ENCODE results near the gene SHKBP1.
A peak's percentile ranks its signal among the peaks of the same experiment; 100 is the strongest.

The SHKBP1 gene

DNA sequence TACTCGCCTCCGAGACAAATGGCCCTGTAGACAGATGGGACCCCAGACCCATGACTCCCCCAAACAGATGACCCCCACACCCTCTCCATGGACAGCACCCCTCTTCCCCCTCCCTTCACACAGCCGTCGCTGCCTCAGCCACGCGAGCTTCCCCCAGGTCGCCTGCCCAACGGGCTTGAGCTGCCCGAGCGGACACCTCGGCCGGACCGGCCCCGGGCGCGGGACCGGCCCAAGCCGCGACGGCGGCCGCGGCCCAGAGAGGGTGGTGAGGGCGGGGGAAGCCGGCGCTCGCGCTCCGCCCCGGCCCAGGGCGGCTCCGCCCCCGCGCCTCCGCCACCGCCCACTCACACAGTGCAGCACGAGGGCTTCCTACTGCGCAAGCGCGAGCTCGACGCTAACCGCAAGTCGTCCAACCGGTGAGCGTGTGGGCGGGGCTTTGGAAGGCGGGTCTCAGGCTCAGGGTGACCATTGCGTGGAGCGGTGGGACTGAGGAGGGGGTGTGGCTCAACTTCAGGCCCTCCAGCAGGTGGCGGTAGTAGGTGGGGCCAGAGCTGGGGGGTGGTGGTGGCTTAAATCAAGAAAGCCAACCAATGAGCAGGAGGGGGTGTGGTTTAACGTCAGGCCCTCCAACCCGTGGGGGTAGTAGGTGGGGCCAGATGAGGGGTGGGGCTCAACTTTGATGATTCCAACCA lies 6.2 kb upstream of the SHKBP1 start:
- peak overlapping the region; percentile 62 to 94 for H3K4ac ChIP-seq (ENCODE audit: low read depth in 1 of 2, low read length in 2 of 2)
- H3K14ac ChIP-seq (ENCODE audit: low read length in 2 of 2), result peak overlapping the region in 1 of 2 experiments; percentile 37
- H3K79me1 ChIP-seq (replicated peaks; ENCODE audit: low read length, poor library complexity, severe bottlenecking), result no peaks in the 10 kb centered on the region
- H2BK15ac ChIP-seq (ENCODE audit: low read depth, poor library complexity, severe bottlenecking), result peak overlapping the region; percentile 99
- peak overlapping the region; percentile 98 for H4K91ac ChIP-seq (ENCODE audit: low read length)
- H2BK12ac ChIP-seq (ENCODE audit: low read length in 2 of 2), result peak overlapping the region; percentile 59 to 78
- peak overlapping the region; percentile 59 for H2AFZ ChIP-seq (ENCODE audit: low read depth, low read length)
- peak overlapping the region; percentile 96 for H3K4me2 ChIP-seq (ENCODE audit: low read length, poor library complexity, severe bottlenecking)
- H3K9ac ChIP-seq (ENCODE audit: low read length), result peak overlapping the region; percentile 96
- peak overlapping the region; percentile 61 for H2AK5ac ChIP-seq (ENCODE audit: low read length, severe bottlenecking)
- peak overlapping the region; percentile 68 for H3K27ac ChIP-seq (ENCODE audit: low read length, poor library complexity, severe bottlenecking)
- H3K4me3 ChIP-seq (ENCODE audit: insufficient read depth in 1 of 2, low read depth in 1 of 2, low read length in 2 of 2), result peak overlapping the region; percentile 76 to 80
- H2BK5ac ChIP-seq (ENCODE audit: low read depth, low read length, poor library complexity, severe bottlenecking), result peak overlapping the region; percentile 85
- H3K27me3 ChIP-seq (ENCODE audit: control insufficient read depth in 1 of 2, insufficient read depth in 1 of 2, low read length in 2 of 2), result peaks cover 10 to 31% of the 10 kb centered on the region in 2 experiments
- peak; percentile 99 for DNase-seq
- no peaks in the 10 kb centered on the region for H3K36me3 ChIP-seq (ENCODE audit: control insufficient read depth in 1 of 2, insufficient read depth in 2 of 2, low read depth in 1 of 2, low read length in 2 of 2)
- H4K8ac ChIP-seq (ENCODE audit: low read length), result peak overlapping the region; percentile 98
- no peak overlapping the region for H3K23ac ChIP-seq (ENCODE audit: low read length in 2 of 2)
- no peaks in the 10 kb centered on the region for H3K9me3 ChIP-seq (ENCODE audit: control insufficient read depth, low read length)
- peak overlapping the region; percentile 87 to 99 for H3K18ac ChIP-seq (ENCODE audit: low read depth in 1 of 2, low read length in 2 of 2)
- H3K4me1 ChIP-seq (ENCODE audit: control insufficient read depth, insufficient read depth, low read depth, low read length), result peaks cover 18% of the 10 kb centered on the region
- WGBS, result under 1% methylated on average over 53 of the region's 53 CpGs
- H2BK120ac ChIP-seq (ENCODE audit: low read depth, low read length), result peak overlapping the region; percentile 96

DNA sequence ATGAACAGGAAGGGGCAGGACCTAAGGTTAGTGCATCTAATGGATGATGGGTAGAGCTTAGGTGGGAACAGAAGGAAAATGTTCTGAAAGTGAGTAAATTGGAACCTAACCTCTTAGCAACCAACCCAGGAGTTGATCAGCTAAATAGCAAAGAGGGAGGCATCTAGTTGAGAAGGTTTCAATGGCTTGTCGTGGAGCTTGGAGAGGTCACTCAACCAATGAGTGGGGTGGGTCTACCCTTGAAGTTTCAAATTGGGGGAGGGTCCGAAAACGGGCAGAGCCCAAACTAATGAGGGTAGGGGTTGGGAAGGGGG lies 5.7 kb upstream of the SHKBP1 start:
- DNase-seq, result no peak
- Histone ChIP-seq H3K4ac (ENCODE audit: low read depth in 1 of 2, low read length in 2 of 2) (no peak overlapping the region), H3K79me1 (replicated peaks; ENCODE audit: low read length, poor library complexity, severe bottlenecking) (no peaks in the 10 kb centered on the region), H3K4me3 (ENCODE audit: insufficient read depth in 1 of 2, low read depth in 1 of 2, low read length in 2 of 2) (peak overlapping the region in 1 of 2 experiments; percentile 36), H2BK120ac (ENCODE audit: low read depth, low read length) (no peak overlapping the region), H3K23ac (ENCODE audit: low read length in 2 of 2) (no peak overlapping the region), H2AFZ (ENCODE audit: low read depth, low read length) (no peak overlapping the region), H4K8ac (ENCODE audit: low read length) (peak overlapping the region; percentile 29), H2BK5ac (ENCODE audit: low read depth, low read length, poor library complexity, severe bottlenecking) (no peak overlapping the region), H4K91ac (ENCODE audit: low read length) (no peak overlapping the region), H3K9me3 (ENCODE audit: control insufficient read depth, low read length) (no peaks in the 10 kb centered on the region), H2AK5ac (ENCODE audit: low read length, severe bottlenecking) (no peak overlapping the region), H3K9ac (ENCODE audit: low read length) (no peak overlapping the region), H3K4me1 (ENCODE audit: control insufficient read depth, insufficient read depth, low read depth, low read length) (peaks cover 19% of the 10 kb centered on the region), H2BK12ac (ENCODE audit: low read length in 2 of 2) (no peak overlapping the region), H3K14ac (ENCODE audit: low read length in 2 of 2) (no peak overlapping the region), H3K27ac (ENCODE audit: low read length, poor library complexity, severe bottlenecking) (no peak overlapping the region), H3K4me2 (ENCODE audit: low read length, poor library complexity, severe bottlenecking) (peak overlapping the region; percentile 35), H3K36me3 (ENCODE audit: control insufficient read depth in 1 of 2, insufficient read depth in 2 of 2, low read depth in 1 of 2, low read length in 2 of 2) (no peaks in the 10 kb centered on the region), H3K27me3 (ENCODE audit: control insufficient read depth in 1 of 2, insufficient read depth in 1 of 2, low read length in 2 of 2) (peaks cover 5 to 26% of the 10 kb centered on the region in 2 experiments), H2BK15ac (ENCODE audit: low read depth, poor library complexity, severe bottlenecking) (no peak overlapping the region), H3K18ac (ENCODE audit: low read depth in 1 of 2, low read length in 2 of 2) (no peak overlapping the region)
- WGBS, result 56% methylated on average over 3 of the region's 3 CpGs

- Histone ChIP-seq H2BK15ac (ENCODE audit: low read depth, poor library complexity, severe bottlenecking) (no peak overlapping the region), H3K27ac (ENCODE audit: low read length, poor library complexity, severe bottlenecking) (no peak overlapping the region), H3K79me1 (replicated peaks; ENCODE audit: low read length, poor library complexity, severe bottlenecking) (no peaks in the 10 kb centered on the region), H3K27me3 (ENCODE audit: control insufficient read depth in 1 of 2, insufficient read depth in 1 of 2, low read length in 2 of 2) (peaks cover 0 to 16% of the 10 kb centered on the region in 2 experiments), H2AK5ac (ENCODE audit: low read length, severe bottlenecking) (peak overlapping the region; percentile 56), H3K4me3 (ENCODE audit: insufficient read depth in 1 of 2, low read depth in 1 of 2, low read length in 2 of 2) (no peak overlapping the region), H3K4me1 (ENCODE audit: control insufficient read depth, insufficient read depth, low read depth, low read length) (peaks cover 22% of the 10 kb centered on the region), H3K4me2 (ENCODE audit: low read length, poor library complexity, severe bottlenecking) (no peak overlapping the region), H2BK12ac (ENCODE audit: low read length in 2 of 2) (no peak overlapping the region), H3K18ac (ENCODE audit: low read depth in 1 of 2, low read length in 2 of 2) (no peak overlapping the region), H3K9ac (ENCODE audit: low read length) (no peak overlapping the region), H2BK120ac (ENCODE audit: low read depth, low read length) (no peak overlapping the region), H4K91ac (ENCODE audit: low read length) (no peak overlapping the region), H3K36me3 (ENCODE audit: control insufficient read depth in 1 of 2, insufficient read depth in 2 of 2, low read depth in 1 of 2, low read length in 2 of 2) (no peaks in the 10 kb centered on the region), H3K23ac (ENCODE audit: low read length in 2 of 2) (no peak overlapping the region), H3K9me3 (ENCODE audit: control insufficient read depth, low read length) (no peaks in the 10 kb centered on the region), H3K14ac (ENCODE audit: low read length in 2 of 2) (no peak overlapping the region), H2BK5ac (ENCODE audit: low read depth, low read length, poor library complexity, severe bottlenecking) (no peak overlapping the region), H4K8ac (ENCODE audit: low read length) (no peak overlapping the region), H2AFZ (ENCODE audit: low read depth, low read length) (no peak overlapping the region), H3K4ac (ENCODE audit: low read depth in 1 of 2, low read length in 2 of 2) (no peak overlapping the region)
- no peak for DNase-seq
- WGBS, result 77% methylated on average over 10 of the region's 10 CpGs
Observed at GRCh38 chr19:40571831-40572495, 4.7 kb upstream of the SHKBP1 start.

- peak overlapping the region; percentile 61 for H2BK15ac ChIP-seq (ENCODE audit: low read depth, poor library complexity, severe bottlenecking)
- no peaks in the 10 kb centered on the region for H3K27me3 ChIP-seq (ENCODE audit: control insufficient read depth in 1 of 2, insufficient read depth in 1 of 2, low read length in 2 of 2)
- no peak overlapping the region for H3K4me2 ChIP-seq (ENCODE audit: low read length, poor library complexity, severe bottlenecking)
- no peak overlapping the region for H3K9ac ChIP-seq (ENCODE audit: low read length)
- peak overlapping the region; percentile 83 for H4K8ac ChIP-seq (ENCODE audit: low read length)
- DNase-seq, result no peak
- peaks cover 7 to 17% of the 10 kb centered on the region in 2 experiments for H3K36me3 ChIP-seq (ENCODE audit: control insufficient read depth in 1 of 2, insufficient read depth in 2 of 2, low read depth in 1 of 2, low read length in 2 of 2)
- H3K23ac ChIP-seq (ENCODE audit: low read length in 2 of 2), result no peak overlapping the region
- H3K14ac ChIP-seq (ENCODE audit: low read length in 2 of 2), result no peak overlapping the region
- H3K18ac ChIP-seq (ENCODE audit: low read depth in 1 of 2, low read length in 2 of 2), result no peak overlapping the region
- peak overlapping the region; percentile 55 for H4K91ac ChIP-seq (ENCODE audit: low read length)
- no peak overlapping the region for H2AK5ac ChIP-seq (ENCODE audit: low read length, severe bottlenecking)
- no peak overlapping the region for H3K4ac ChIP-seq (ENCODE audit: low read depth in 1 of 2, low read length in 2 of 2)
- H2AFZ ChIP-seq (ENCODE audit: low read depth, low read length), result peak overlapping the region; percentile 18
- H3K4me3 ChIP-seq (ENCODE audit: insufficient read depth in 1 of 2, low read depth in 1 of 2, low read length in 2 of 2), result no peak overlapping the region
- H3K4me1 ChIP-seq (ENCODE audit: control insufficient read depth, insufficient read depth, low read depth, low read length), result peaks cover 13% of the 10 kb centered on the region
- no peaks in the 10 kb centered on the region for H3K9me3 ChIP-seq (ENCODE audit: control insufficient read depth, low read length)
- H3K79me1 ChIP-seq (replicated peaks; ENCODE audit: low read length, poor library complexity, severe bottlenecking), result peaks cover 11% of the 10 kb centered on the region
- H2BK120ac ChIP-seq (ENCODE audit: low read depth, low read length), result no peak overlapping the region
- H2BK5ac ChIP-seq (ENCODE audit: low read depth, low read length, poor library complexity, severe bottlenecking), result no peak overlapping the region
- H2BK12ac ChIP-seq (ENCODE audit: low read length in 2 of 2), result peak overlapping the region in 1 of 2 experiments; percentile 21
- H3K27ac ChIP-seq (ENCODE audit: low read length, poor library complexity, severe bottlenecking), result no peak overlapping the region
- 59% methylated on average over 17 of the region's 18 CpGs for WGBS
Observed at GRCh38 chr19:40575326-40575725, 1.3 kb upstream of the SHKBP1 start.

All from mesenchymal stem cell (in vitro differentiated cells and primary cell).